Adrenal gland (tissue), 5 donors: ENCODE measurements around the gene MYO10.

ENCODE experiments used
- CTCF ChIP-seq, 6 experiments: fragments of 450-650 bp in 4 of 6; fragments of 200-600 bp in 2 of 6; sonication (generic) in 1 of 6; IDR thresholded peaks; 1 replicate in 5 of 6; 2 replicates in 1 of 6; pipeline versions ENCODE4 v1.5.1 to v1.8.0; 2016 to 2021; ENCODE audit warnings: antibody characterized with exemption in 6 of 6, mild to moderate bottlenecking in 2 of 6, moderate library complexity in 1 of 6
- POLR2A ChIP-seq, 2 donors: fragments of 450-650 bp; IDR thresholded peaks; one replicate each; pipeline ENCODE4 v1.6.1; 2017; ENCODE audit warnings: antibody characterized with exemption in 2 of 2, mild to moderate bottlenecking in 2 of 2, moderate library complexity in 1 of 2
- donor health status: DM: no; HTN: no; CAD: no.

GRCh38 chr5:16897800-16898199 is 38.3 kb downstream of the MYO10 start:
- TF ChIP-seq CTCF (IDR thresholded peaks at IDR 0.05), result no peak
- no peak for TF ChIP-seq POLR2A (IDR thresholded peaks at IDR 0.05)
